H9 (cell line): Measurements from ENCODE around the gene OR51V1. TPM values are rescaled to one million over a fixed set of nuclear protein-coding genes. Genes with fewer than 3 reads are reported as not detected.

Experiments
- DNase-seq: peaks from one replicate; pipeline ENCODE4 v3.0.0-alpha.2; 2017
- H2AFZ ChIP-seq: one replicate; pipeline ENCODE4 v1.6.1; 2013; ENCODE audit warnings: mild to moderate bottlenecking, low read length, control low read depth, moderate library complexity
- H2AK5ac ChIP-seq: 2 replicates; pipeline ENCODE4 v1.6.1; 2013; ENCODE audit warnings: low read length, control low read depth, mixed read lengths; ENCODE audit not compliant: insufficient read length
- H2BK120ac ChIP-seq: one replicate; pipeline ENCODE4 v1.6.1; 2013; ENCODE audit warnings: low read depth, mild to moderate bottlenecking, low read length, control low read depth, inconsistent platforms; ENCODE audit not compliant: poor library complexity, severe bottlenecking
- H2BK12ac ChIP-seq: 2 replicates; pipeline ENCODE4 v1.6.1; 2013; ENCODE audit warnings: low read length, control low read depth, mixed read lengths, low read depth; ENCODE audit not compliant: insufficient read length
- H2BK15ac ChIP-seq: 2 replicates; pipeline ENCODE4 v1.6.1; 2013; ENCODE audit warnings: low read depth, low read length, control low read depth
- H2BK20ac ChIP-seq: one replicate; pipeline ENCODE4 v1.6.1; 2013; ENCODE audit warnings: low read depth, mild to moderate bottlenecking, low read length, control low read depth, inconsistent platforms; ENCODE audit not compliant: poor library complexity, severe bottlenecking
- H2BK5ac ChIP-seq: 2 replicates; pipeline ENCODE4 v1.6.1; 2013; ENCODE audit warnings: low read length, control low read depth, mixed read lengths; ENCODE audit not compliant: insufficient read length
- H3K14ac ChIP-seq: 2 replicates; pipeline ENCODE4 v1.6.1; 2013; ENCODE audit warnings: low read length, control low read depth; ENCODE audit not compliant: insufficient read depth
- H3K18ac ChIP-seq: 2 replicates; pipeline ENCODE4 v1.6.1; 2013; ENCODE audit warnings: low read depth, mild to moderate bottlenecking, mixed read lengths, low read length, control low read depth; ENCODE audit not compliant: insufficient read length
- H3K23ac ChIP-seq: 2 replicates; pipeline ENCODE4 v1.6.1; 2013; ENCODE audit warnings: low read length, control low read depth, mixed read lengths, low read depth; ENCODE audit not compliant: insufficient read length
- H3K23me2 ChIP-seq: 2 replicates; pipeline ENCODE4 v1.6.1; 2013; ENCODE audit warnings: low read depth, mild to moderate bottlenecking, mixed read lengths, low read length, control low read depth; ENCODE audit not compliant: insufficient read length, poor library complexity, severe bottlenecking
- H3K27ac ChIP-seq: 2 replicates; pipeline ENCODE4 v1.5.1; 2013; ENCODE audit warnings: low read length, control low read depth, mixed read lengths, low read depth; ENCODE audit not compliant: insufficient read length
- H3K27me3 ChIP-seq: 2 replicates; pipeline ENCODE4 v1.6.1; 2013; ENCODE audit warnings: low read length, control low read depth, inconsistent platforms; ENCODE audit not compliant: insufficient read depth
- H3K4ac ChIP-seq: 2 replicates; pipeline ENCODE4 v1.6.1; 2013; ENCODE audit warnings: low read depth, mild to moderate bottlenecking, control low read depth, inconsistent platforms, low read length, moderate library complexity
- H3K4me1 ChIP-seq: 2 replicates; pipeline ENCODE4 v1.6.1; 2013; ENCODE audit warnings: low read length, control low read depth, inconsistent platforms; ENCODE audit not compliant: insufficient read depth
- H3K4me2 ChIP-seq: 2 replicates; pipeline ENCODE4 v1.6.1; 2013; ENCODE audit warnings: low read length, control low read depth, mixed read lengths; ENCODE audit not compliant: insufficient read length, insufficient read depth
- H3K56ac ChIP-seq: 2 replicates; pipeline ENCODE4 v1.6.1; 2013; ENCODE audit warnings: low read depth, mild to moderate bottlenecking, mixed read lengths, low read length, control low read depth; ENCODE audit not compliant: insufficient read length
- H3K79me1 ChIP-seq: 2 replicates; pipeline ENCODE4 v1.6.1; 2013; ENCODE audit warnings: low read depth, mild to moderate bottlenecking, moderate library complexity, low read length, control low read depth, inconsistent platforms; ENCODE audit not compliant: insufficient read depth, poor library complexity, severe bottlenecking
- H3K79me2 ChIP-seq: 2 replicates; pipeline ENCODE4 v1.6.1; 2013; ENCODE audit warnings: low read length, control low read depth, inconsistent platforms; ENCODE audit not compliant: insufficient read depth
- H3K9ac ChIP-seq: 2 replicates; pipeline ENCODE4 v1.6.1; 2013; ENCODE audit warnings: low read length, control low read depth, mixed read lengths; ENCODE audit not compliant: insufficient read length; ENCODE audit errors: extremely low read depth
- H3K9me3 ChIP-seq: one replicate; pipeline ENCODE4 v1.6.1; 2013; ENCODE audit warnings: low read depth, low read length, inconsistent platforms; ENCODE audit not compliant: control insufficient read depth
- H3T11ph ChIP-seq: one replicate; pipeline ENCODE4 v1.6.1; 2013; ENCODE audit warnings: mild to moderate bottlenecking, low read length, control low read depth, inconsistent platforms
- H4K20me1 ChIP-seq: one replicate; pipeline ENCODE4 v1.6.1; 2013; ENCODE audit not compliant: control insufficient read depth, insufficient read length, insufficient read depth
- H4K5ac ChIP-seq: 2 replicates; pipeline ENCODE4 v1.6.1; 2013; ENCODE audit warnings: low read depth, mild to moderate bottlenecking, mixed read lengths, low read length, control low read depth; ENCODE audit not compliant: insufficient read length
- H4K8ac ChIP-seq: replicated peaks from 2 replicates; pipeline ENCODE4 v1.6.1; 2013; ENCODE audit warnings: low read length, control low read depth, mixed read lengths, low read depth; ENCODE audit not compliant: insufficient read length
- H4K91ac ChIP-seq: 2 replicates; pipeline ENCODE4 v1.6.1; 2013; ENCODE audit warnings: low read depth, mild to moderate bottlenecking, moderate library complexity, mixed read lengths, low read length, control low read depth; ENCODE audit not compliant: insufficient read length
- H3K27ac Mint-ChIP-seq, 3 experiments: 2 replicates in 2 of 3; 3 replicates in 1 of 3; pipeline ENCODE4 v1.8.0; 2020 to 2021; ENCODE audit warnings: mixed read lengths in 3 of 3, mild to moderate bottlenecking in 1 of 3, moderate library complexity in 1 of 3
- H3K27me3 Mint-ChIP-seq: 2 replicates; pipeline ENCODE4 v1.8.0; 2021; ENCODE audit warnings: low read depth, mild to moderate bottlenecking, moderate library complexity, mixed read lengths
- H3K36me3 Mint-ChIP-seq, 3 experiments: 2 replicates in 2 of 3; 3 replicates in 1 of 3; pipeline ENCODE4 v1.8.0; 2020 to 2021; ENCODE audit warnings: low read depth in 3 of 3, mixed read lengths in 3 of 3; ENCODE audit not compliant: insufficient read depth in 1 of 3
- H3K4me1 Mint-ChIP-seq, 2 experiments: 2 replicates each; pipeline ENCODE4 v1.8.0; 2020; ENCODE audit warnings: mixed read lengths in 2 of 2
- H3K4me3 Mint-ChIP-seq, 2 experiments: 2 replicates in 1 of 2; 3 replicates in 1 of 2; pipeline ENCODE4 v1.8.0; 2020 to 2021; ENCODE audit warnings: mild to moderate bottlenecking in 2 of 2, mixed read lengths in 2 of 2, moderate library complexity in 1 of 2
- H3K9me3 Mint-ChIP-seq, 2 experiments: 2 replicates in 1 of 2; 3 replicates in 1 of 2; pipeline ENCODE4 v1.8.0; 2020; ENCODE audit warnings: mild to moderate bottlenecking in 2 of 2, mixed read lengths in 2 of 2, moderate library complexity in 1 of 2
- WGBS: extraction: QIAGEN DNeasy Blood & Tissue Kit; methylation state at CpG from one replicate; pipeline ENCODE4 v1.1.7; 2013; ENCODE audit warnings: missing lambda C conversion rate, low lambda C conversion rate, mixed read lengths; ENCODE audit not compliant: insufficient read length; ENCODE audit errors: extremely low coverage; 5-methylcytosine and 5-hydroxymethylcytosine counted together
- total RNA-seq: library from RNA; stranded (reverse); gene quantifications from 2 replicates; pipeline ENCODE4 v1.2.1, GENCODE V29; 2021
- TF ChIP-seq, protein P1 (sequence below): fragments of 200-600 bp; sonication (generic); conservative IDR thresholded peaks from 3 replicates; pipeline ENCODE4 v1.8.0; 2021; ENCODE audit warnings: antibody characterized with exemption, mild to moderate bottlenecking

Gene OR51V1
- total RNA-seq, 1 experiment from 2014 or later, result not detected

- TF ChIP-seq, protein P1, sequence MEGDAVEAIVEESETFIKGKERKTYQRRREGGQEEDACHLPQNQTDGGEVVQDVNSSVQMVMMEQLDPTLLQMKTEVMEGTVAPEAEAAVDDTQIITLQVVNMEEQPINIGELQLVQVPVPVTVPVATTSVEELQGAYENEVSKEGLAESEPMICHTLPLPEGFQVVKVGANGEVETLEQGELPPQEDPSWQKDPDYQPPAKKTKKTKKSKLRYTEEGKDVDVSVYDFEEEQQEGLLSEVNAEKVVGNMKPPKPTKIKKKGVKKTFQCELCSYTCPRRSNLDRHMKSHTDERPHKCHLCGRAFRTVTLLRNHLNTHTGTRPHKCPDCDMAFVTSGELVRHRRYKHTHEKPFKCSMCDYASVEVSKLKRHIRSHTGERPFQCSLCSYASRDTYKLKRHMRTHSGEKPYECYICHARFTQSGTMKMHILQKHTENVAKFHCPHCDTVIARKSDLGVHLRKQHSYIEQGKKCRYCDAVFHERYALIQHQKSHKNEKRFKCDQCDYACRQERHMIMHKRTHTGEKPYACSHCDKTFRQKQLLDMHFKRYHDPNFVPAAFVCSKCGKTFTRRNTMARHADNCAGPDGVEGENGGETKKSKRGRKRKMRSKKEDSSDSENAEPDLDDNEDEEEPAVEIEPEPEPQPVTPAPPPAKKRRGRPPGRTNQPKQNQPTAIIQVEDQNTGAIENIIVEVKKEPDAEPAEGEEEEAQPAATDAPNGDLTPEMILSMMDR, result no peak
- Mint-ChIP-seq H3K36me3 (no peaks in the 10 kb centered on the region), H3K27ac (no peak overlapping the region)
These were observed 30.6 kb upstream of the OR51V1 start for GRCh38 chr11:5231111-5231510.

More at GRCh38 chr11:5231111-5231510, 30.6 kb upstream of the OR51V1 start:
- no peak overlapping the region for H2BK120ac ChIP-seq
- no peaks in the 10 kb centered on the region for H3K9me3 ChIP-seq
- H2BK20ac ChIP-seq, result no peak overlapping the region
- H3K4me2 ChIP-seq, result no peak overlapping the region
- no peak overlapping the region for H3K14ac ChIP-seq
- no peaks in the 10 kb centered on the region for H3K79me2 ChIP-seq
- H4K5ac ChIP-seq, result no peak overlapping the region
- no peaks in the 10 kb centered on the region for H3K79me1 ChIP-seq
- no peak overlapping the region for H2AK5ac ChIP-seq
- no peak overlapping the region for H3K56ac ChIP-seq
- H4K91ac ChIP-seq, result no peak overlapping the region
- H3K27me3 ChIP-seq, result no peaks in the 10 kb centered on the region
- H2BK12ac ChIP-seq, result no peak overlapping the region
- no peak for DNase-seq
- Mint-ChIP-seq H3K4me1 (no peaks in the 10 kb centered on the region), H3K27me3 (peaks cover 6% of the 10 kb centered on the region), H3K9me3 (no peaks in the 10 kb centered on the region), H3K4me3 (no peak overlapping the region)
- H2BK5ac ChIP-seq, result no peak overlapping the region
- no CpG with 5 or more reads among the region's 2 CpGs for WGBS
- H3K9ac ChIP-seq, result no peak overlapping the region
- H3K27ac ChIP-seq, result no peak overlapping the region
- H3K23me2 ChIP-seq, result no peaks in the 10 kb centered on the region
- no peak overlapping the region for H2BK15ac ChIP-seq
- H4K8ac ChIP-seq, result no peak overlapping the region
- H3K23ac ChIP-seq, result no peak overlapping the region
- no peak overlapping the region for H3T11ph ChIP-seq
- H2AFZ ChIP-seq, result no peak overlapping the region
- H3K4ac ChIP-seq, result no peak overlapping the region
- H4K20me1 ChIP-seq, result no peaks in the 10 kb centered on the region
- no peaks in the 10 kb centered on the region for H3K4me1 ChIP-seq
- H3K18ac ChIP-seq, result no peak overlapping the region
